Stomach smooth muscle (tissue), 2 donors: ENCODE measurements around the gene NSUN4.

Experiments
- H3K27ac ChIP-seq: one replicate; pipeline ENCODE4 v1.7.0; 2013; ENCODE audit warnings: mild to moderate bottlenecking, low read length, inconsistent platforms
- H3K27me3 ChIP-seq, 2 donors: one replicate each; pipeline ENCODE4 v1.7.0; 2013; ENCODE audit warnings: low read length in 2 of 2; ENCODE audit not compliant: insufficient read depth in 2 of 2, control insufficient read depth in 1 of 2
- H3K36me3 ChIP-seq, 2 donors: one replicate each; pipeline ENCODE4 v1.7.0; 2013; ENCODE audit warnings: low read length in 2 of 2; ENCODE audit not compliant: control insufficient read depth in 2 of 2, insufficient read depth in 2 of 2
- H3K4me1 ChIP-seq: one replicate; pipeline ENCODE4 v1.7.0; 2013; ENCODE audit warnings: low read length; ENCODE audit not compliant: control insufficient read depth, insufficient read depth
- H3K4me3 ChIP-seq, 2 donors: one replicate each; pipeline ENCODE4 v1.7.0; 2013; ENCODE audit warnings: low read length in 2 of 2
- H3K9ac ChIP-seq, 2 donors: one replicate each; pipeline ENCODE4 v1.7.0; 2013; ENCODE audit warnings: low read length in 2 of 2, mild to moderate bottlenecking in 1 of 2
- H3K9me3 ChIP-seq, 2 donors: one replicate each; pipeline ENCODE4 v1.7.0; 2013; ENCODE audit warnings: low read length in 2 of 2; ENCODE audit not compliant: control insufficient read depth in 2 of 2
- donor health status: healthy.
- donor health status: Pancreatic carcinoma.

Gene NSUN4

DNA sequence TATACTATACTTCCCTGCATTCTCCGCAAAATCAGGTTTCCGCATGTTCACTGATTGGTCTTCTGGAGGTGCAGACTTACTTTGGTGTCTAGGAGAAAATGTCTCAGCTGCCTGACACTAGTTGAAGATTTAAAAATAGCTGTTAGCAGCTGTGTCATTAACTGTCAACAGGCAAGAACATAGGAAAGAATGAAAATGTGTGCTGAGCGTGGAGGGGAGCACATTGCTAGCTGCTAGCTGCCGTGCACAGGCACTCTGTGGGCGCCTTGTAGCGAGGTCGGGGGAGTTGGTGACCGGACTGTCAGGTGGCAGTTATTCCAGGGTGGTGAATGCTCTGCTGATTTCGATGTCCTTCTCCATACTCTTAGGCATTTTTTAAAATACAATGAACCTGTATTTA is 58.7 kb downstream of the NSUN4 start:
- H3K36me3 ChIP-seq: no peaks in the 10 kb centered on the region
- no peak overlapping the region for H3K27ac ChIP-seq
- no peaks in the 10 kb centered on the region for H3K9me3 ChIP-seq
- H3K4me1 ChIP-seq: peaks cover 22% of the 10 kb centered on the region
- no peaks in the 10 kb centered on the region for H3K27me3 ChIP-seq
- H3K4me3 ChIP-seq: no peak overlapping the region
- H3K9ac ChIP-seq: no peak overlapping the region

DNA sequence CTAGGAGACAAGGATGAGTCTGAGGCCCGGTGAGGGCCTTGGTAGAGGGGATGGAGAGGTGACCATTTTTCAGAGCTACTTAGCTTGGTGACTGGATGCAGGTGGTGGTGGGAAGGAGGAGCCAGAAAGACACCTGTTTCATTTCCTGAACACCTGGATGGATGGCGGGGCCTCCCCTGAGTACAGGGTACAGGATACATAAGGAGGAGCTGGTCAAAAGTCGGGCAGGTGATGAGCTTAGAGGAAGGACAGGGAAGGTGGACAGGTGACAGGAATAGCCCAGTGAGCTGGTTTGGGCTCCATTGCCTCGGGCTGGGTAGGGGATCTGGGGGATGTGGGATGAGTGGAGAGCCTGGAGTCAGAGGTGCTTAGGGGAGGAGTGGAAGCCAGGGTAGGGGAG is 59.8 kb downstream of the NSUN4 start:
- Histone ChIP-seq H3K36me3 (no peaks in the 10 kb centered on the region), H3K27ac (no peak overlapping the region), H3K9me3 (no peaks in the 10 kb centered on the region), H3K4me3 (no peak overlapping the region), H3K27me3 (no peaks in the 10 kb centered on the region), H3K4me1 (peaks cover 12% of the 10 kb centered on the region), H3K9ac (no peak overlapping the region)

DNA sequence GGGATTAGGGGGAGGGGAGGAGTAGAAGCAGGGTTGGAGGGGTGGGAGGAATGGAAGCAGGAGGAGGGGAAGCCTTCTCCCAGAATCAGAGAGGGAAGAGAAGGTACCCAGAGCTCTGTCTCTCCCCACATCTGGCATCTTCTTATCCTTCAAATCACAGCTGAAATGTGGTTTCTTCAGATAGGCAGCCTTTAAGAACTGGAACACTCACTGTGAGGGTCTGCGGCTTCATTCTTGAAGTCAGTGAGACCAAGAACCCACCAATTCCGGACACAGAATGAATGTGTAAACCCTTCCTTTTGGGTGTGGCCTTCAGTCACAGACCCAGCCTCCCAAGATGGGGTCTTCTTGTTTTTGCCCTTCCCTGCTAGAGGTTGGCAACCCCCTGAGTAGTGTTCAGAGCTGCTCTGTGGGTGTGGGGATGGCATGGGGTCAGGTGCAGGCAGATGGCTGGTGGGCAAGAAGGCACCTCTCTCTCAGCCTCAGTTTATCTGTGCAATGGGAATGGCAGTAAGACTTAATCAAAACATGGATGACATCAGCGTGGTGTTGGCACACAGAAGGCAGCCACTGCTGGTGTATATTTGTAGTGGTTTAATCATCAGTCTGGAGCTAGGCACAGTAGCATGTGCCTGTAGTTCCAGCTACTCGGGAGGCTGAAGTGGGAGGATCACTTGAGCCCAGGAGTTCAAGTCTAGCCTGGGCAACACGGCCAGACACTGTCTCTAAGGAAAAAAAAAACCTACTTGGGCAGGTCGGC is 60.7 kb downstream of the NSUN4 start:
- Histone ChIP-seq H3K9ac (no peak overlapping the region), H3K9me3 (no peaks in the 10 kb centered on the region), H3K27ac (peak overlapping the region; percentile 11), H3K36me3 (no peaks in the 10 kb centered on the region), H3K4me3 (peak overlapping the region in 1 of 2 donors; percentile 22), H3K27me3 (no peaks in the 10 kb centered on the region), H3K4me1 (peaks cover 16% of the 10 kb centered on the region)

DNA sequence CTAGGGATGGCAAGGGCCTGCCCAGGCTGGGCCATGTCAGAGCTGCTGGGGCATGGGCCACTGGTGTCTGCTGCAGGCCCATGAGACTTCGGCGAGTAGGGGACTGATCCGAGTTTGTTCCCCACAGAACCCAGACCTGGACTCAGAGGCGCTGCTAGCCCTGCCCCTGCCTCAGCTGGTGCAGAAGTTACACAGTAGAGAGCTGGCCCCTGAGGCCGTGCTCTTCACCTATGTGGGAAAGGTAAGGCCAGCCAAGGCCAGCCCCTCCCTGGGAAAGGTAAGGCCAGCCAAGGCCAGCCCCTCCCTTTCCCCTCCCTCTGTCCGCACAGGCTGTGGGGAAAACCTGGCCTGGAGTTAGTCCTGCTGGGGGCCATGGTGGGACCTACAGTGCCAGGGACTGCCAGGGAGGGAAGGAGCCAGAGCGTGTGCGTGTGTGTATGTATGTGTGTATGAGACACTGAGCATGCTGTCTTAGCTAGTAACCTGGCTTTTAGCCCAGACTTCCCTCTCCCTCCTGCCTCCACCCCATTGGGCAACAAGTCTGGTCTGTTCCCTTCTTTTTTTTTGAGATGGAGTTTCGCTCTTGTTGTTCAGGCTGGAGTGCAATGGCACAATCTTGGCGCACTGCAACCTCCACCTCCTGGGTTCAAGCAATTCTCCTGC is 61.5 kb downstream of the NSUN4 start:
- Histone ChIP-seq H3K4me1 (peaks cover 16% of the 10 kb centered on the region), H3K9ac (no peak overlapping the region), H3K4me3 (peak overlapping the region in 1 of 2 donors; percentile 44), H3K36me3 (no peaks in the 10 kb centered on the region), H3K27ac (peak overlapping the region; percentile 11), H3K9me3 (no peaks in the 10 kb centered on the region), H3K27me3 (no peaks in the 10 kb centered on the region)

DNA sequence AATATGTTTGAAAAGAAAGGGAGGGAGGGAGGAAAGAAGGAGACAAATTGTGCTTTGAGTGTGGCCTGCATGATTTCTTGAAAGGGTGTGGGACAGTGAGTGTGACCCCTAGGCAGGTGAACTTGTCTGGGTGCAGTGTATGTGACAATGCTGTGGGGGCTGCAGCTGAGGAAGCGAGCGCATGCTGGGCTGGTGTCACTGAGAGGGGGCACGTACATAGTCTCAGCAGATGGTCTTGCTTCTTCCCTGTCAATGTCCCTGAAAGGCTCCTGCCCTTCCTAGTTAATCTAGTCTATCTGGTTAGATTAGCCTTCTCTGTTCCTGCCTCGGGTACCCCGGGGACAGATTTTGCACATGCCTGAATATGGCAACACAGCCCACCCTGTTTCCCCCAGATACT is 63.3 kb downstream of the NSUN4 start:
- no peaks in the 10 kb centered on the region for H3K9me3 ChIP-seq
- H3K36me3 ChIP-seq: peaks cover under 1 to 4% of the 10 kb centered on the region in 2 donors
- H3K4me3 ChIP-seq: no peak overlapping the region
- no peak overlapping the region for H3K27ac ChIP-seq
- H3K27me3 ChIP-seq: no peaks in the 10 kb centered on the region
- H3K4me1 ChIP-seq: peaks cover 16% of the 10 kb centered on the region
- H3K9ac ChIP-seq: no peak overlapping the region

DNA sequence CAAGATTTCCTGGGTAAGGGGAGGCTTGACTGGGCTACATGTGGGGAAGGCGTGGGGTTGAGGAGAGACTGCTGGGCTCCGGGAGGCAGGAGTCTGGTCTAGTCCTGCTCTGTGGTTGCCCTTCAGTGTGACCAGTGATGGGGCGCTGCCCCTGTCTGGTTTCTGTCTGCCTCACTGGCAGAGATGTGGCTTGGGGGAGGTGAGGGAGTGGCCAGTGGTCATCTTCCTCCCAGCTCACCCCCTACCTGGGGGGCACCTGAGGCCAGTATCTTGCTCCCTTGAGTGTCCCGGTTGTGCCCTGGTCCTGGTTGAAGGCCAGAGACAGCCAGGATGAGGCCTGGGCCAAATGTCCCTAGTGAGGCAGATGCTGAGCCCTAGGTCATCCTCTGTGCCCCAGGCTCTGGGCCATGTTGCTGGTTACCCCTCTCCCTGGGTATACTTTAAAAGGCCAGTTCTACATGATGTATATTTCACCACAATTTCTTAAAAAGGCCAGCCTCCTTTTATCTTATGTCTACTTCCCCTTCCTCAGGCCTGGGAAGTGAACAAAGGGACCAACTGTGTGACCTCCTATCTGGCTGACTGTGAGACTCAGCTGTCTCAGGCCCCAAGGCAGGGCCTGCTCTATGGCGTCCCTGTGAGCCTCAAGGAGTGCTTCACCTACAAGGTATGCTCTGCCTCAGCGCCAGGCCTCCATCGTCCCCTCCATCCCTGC is 64.0 kb downstream of the NSUN4 start:
- H3K9ac ChIP-seq: no peak overlapping the region
- H3K4me1 ChIP-seq: peaks cover 16% of the 10 kb centered on the region
- no peak overlapping the region for H3K27ac ChIP-seq
- H3K4me3 ChIP-seq: no peak overlapping the region
- no peaks in the 10 kb centered on the region for H3K27me3 ChIP-seq
- H3K36me3 ChIP-seq: peaks cover 3 to 7% of the 10 kb centered on the region in 2 donors
- no peaks in the 10 kb centered on the region for H3K9me3 ChIP-seq

DNA sequence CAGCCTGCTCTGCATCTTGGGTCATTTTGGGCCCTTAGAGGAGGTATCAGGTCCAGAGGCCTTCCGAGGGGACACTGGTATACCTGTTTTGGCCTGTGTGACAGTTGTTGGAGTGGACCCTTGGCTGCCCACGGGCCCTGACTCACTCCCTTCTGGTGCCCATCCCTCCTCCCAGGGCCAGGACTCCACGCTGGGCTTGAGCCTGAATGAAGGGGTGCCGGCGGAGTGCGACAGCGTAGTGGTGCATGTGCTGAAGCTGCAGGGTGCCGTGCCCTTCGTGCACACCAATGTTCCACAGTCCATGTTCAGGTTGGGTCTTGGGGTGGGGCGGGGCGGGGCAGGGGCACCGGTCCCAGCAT is 64.6 kb downstream of the NSUN4 start:
- Histone ChIP-seq H3K27me3 (no peaks in the 10 kb centered on the region), H3K36me3 (peaks cover 3 to 9% of the 10 kb centered on the region in 2 donors), H3K4me3 (no peak overlapping the region), H3K4me1 (peaks cover 16% of the 10 kb centered on the region), H3K9ac (no peak overlapping the region), H3K9me3 (no peaks in the 10 kb centered on the region), H3K27ac (no peak overlapping the region)

DNA sequence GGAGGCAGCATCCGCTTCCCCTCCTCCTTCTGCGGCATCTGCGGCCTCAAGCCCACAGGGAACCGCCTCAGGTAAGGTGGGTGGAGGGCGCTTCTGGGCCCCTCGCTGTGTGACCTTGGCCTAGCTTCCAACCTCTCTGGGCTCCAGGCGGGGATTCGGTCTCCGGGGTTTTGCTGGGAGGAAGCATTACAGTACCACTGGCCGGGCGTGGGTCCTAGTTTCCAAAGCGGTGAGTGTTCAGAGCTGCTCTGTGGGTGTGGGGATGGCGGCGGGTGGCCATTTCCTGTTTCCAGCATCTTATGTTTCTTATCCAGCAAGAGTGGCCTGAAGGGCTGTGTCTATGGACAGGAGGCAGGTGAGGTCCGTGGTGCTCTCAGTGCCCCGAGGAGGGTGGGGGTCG is 65.1 kb downstream of the NSUN4 start:
- H3K4me3 ChIP-seq: peak overlapping the region in 1 of 2 donors; percentile 59
- H3K9me3 ChIP-seq: no peaks in the 10 kb centered on the region
- no peaks in the 10 kb centered on the region for H3K27me3 ChIP-seq
- peaks cover 16% of the 10 kb centered on the region for H3K4me1 ChIP-seq
- H3K36me3 ChIP-seq: peaks cover 3 to 9% of the 10 kb centered on the region in 2 donors
- H3K27ac ChIP-seq: no peak overlapping the region
- no peak overlapping the region for H3K9ac ChIP-seq

DNA sequence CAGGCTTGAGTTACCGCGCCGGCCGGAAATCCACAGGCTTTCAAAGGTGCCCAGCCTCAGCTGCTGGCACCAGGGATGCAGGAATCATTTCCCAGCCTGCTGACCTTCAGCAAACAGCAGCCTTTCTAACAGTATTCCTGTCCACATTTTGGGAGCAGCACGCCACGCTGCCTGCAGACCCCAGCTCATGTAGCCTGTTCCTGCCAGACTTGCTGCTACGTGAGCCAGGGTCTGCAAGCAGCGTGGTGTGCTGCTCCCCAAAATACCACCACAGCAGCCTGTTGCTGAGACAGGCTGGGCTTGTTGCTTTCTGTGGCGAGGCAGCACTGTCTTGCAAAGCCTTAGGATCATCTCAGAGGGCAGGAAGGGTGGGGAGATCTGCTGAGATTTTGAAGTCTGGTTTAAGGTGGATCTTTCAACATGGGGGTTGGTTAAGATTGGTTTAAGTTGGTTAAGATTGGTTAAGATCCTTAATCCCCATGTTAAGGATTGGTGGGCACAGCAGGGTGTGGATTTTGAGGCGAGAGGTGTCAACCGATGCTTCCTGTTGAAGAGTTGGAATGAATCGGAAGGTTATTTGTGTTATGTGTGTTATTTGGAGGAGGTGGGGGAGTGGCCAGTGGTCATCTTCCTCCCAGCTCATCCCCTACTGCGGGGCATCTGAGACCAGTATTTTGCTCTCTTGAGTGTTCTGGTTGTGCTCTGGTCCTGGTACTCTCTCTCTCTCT is 66.4 kb downstream of the NSUN4 start:
- Histone ChIP-seq H3K27ac (no peak overlapping the region), H3K9ac (no peak overlapping the region), H3K4me1 (peaks cover 9% of the 10 kb centered on the region), H3K9me3 (no peaks in the 10 kb centered on the region), H3K4me3 (peak overlapping the region in 1 of 2 donors; percentile 40), H3K36me3 (peaks cover 3 to 9% of the 10 kb centered on the region in 2 donors), H3K27me3 (no peaks in the 10 kb centered on the region)

DNA sequence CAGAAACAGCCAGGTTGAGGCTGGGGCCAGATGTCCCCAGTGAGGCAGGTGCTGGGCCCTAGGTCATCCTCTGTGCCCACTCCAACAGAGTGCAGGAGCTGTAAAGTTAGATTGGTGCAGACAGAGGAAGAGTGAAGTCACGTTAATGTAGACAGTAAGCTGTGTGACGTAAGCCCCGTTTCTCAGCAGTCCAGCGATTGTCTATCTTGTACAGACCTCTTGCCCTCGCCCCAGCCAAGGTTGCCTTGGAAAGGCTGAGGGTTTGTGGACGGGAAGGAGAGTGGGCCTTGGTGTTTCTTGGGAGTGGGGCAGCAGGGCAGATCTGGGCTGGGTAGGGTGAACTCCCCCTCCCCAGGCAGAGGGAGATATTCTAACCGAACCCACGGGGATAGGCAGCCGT is 67.0 kb downstream of the NSUN4 start:
- Histone ChIP-seq H3K4me3 (no peak overlapping the region), H3K9me3 (no peaks in the 10 kb centered on the region), H3K27me3 (no peaks in the 10 kb centered on the region), H3K27ac (no peak overlapping the region), H3K9ac (no peak overlapping the region), H3K4me1 (peaks cover 6% of the 10 kb centered on the region), H3K36me3 (peaks cover 3 to 9% of the 10 kb centered on the region in 2 donors)
